ENCODE results near the gene CECR2.

DNA sequence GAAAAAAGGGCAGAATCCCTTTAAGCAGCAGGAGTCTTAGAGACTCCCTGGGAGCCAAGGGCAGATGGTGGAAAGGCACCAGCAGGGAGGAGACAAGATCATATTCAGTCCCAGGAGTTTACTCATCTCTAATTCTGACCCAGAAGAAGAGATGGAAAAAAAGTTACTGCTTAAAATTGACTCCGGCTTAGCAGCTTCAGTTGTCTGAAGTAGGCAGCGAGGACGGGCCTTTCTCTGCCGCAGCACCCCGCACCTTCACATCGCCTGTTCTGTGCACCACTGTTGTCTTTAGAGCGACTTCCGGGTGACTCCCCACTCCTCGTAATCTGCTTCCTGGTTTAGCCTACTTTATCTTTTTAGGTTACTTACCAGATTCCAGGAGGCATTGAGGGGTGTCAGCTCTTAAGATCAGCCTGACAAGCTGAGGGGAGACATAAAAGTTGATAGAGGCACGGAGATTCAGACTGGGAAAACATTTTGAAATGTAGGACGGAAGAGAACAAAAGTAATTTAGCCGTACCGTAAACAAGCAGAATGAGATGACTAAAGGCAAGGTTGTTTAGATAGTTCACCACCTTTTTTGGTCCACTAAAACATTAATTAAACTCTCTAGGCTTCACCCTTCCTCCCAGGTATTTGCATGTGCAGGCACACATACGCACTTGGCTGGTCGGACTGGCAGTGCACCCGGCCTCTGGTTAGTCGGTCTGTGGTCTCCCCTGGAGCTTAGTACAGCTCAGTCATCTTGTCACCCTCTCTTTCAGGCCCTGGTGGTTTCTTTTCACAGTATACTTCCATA lies 74.3 kb downstream of the CECR2 start:
- TF ChIP-seq EZH2 (IDR thresholded peaks at IDR 0.05; ENCODE audit: low read length, unreplicated experiment): no peak
- TF ChIP-seq EZH2phosphoT487 (IDR thresholded peaks at IDR 0.05; ENCODE audit: borderline replicate concordance, low read length): no peak
- TF ChIP-seq, protein P1, sequence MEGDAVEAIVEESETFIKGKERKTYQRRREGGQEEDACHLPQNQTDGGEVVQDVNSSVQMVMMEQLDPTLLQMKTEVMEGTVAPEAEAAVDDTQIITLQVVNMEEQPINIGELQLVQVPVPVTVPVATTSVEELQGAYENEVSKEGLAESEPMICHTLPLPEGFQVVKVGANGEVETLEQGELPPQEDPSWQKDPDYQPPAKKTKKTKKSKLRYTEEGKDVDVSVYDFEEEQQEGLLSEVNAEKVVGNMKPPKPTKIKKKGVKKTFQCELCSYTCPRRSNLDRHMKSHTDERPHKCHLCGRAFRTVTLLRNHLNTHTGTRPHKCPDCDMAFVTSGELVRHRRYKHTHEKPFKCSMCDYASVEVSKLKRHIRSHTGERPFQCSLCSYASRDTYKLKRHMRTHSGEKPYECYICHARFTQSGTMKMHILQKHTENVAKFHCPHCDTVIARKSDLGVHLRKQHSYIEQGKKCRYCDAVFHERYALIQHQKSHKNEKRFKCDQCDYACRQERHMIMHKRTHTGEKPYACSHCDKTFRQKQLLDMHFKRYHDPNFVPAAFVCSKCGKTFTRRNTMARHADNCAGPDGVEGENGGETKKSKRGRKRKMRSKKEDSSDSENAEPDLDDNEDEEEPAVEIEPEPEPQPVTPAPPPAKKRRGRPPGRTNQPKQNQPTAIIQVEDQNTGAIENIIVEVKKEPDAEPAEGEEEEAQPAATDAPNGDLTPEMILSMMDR (conservative IDR thresholded peaks at IDR 0.05; ENCODE audit: low read depth, low read length): no peak
